Hematopoietic multipotent progenitor cell treated with erythropoietin and hydrocortisone succinate and interleukin-3 and kit ligand, for 17 days (in vitro differentiated cells): ENCODE measurements around the gene SARS2.
"Not testable (repeated sequence)": the region's sequence is repeated elsewhere in the genome, so short reads cannot be mapped to it uniquely, and the experiment has no call there.

ENCODE experiments used
- DNase-seq: peaks from one replicate; pipeline ENCODE4 v3.0.0-alpha.2; 2015; ENCODE audit warnings: low spot score

SARS2 gene

GRCh38 chr19:38946229-38947010, 15.9 kb upstream of the SARS2 start:
- no peak for DNase-seq

DNA sequence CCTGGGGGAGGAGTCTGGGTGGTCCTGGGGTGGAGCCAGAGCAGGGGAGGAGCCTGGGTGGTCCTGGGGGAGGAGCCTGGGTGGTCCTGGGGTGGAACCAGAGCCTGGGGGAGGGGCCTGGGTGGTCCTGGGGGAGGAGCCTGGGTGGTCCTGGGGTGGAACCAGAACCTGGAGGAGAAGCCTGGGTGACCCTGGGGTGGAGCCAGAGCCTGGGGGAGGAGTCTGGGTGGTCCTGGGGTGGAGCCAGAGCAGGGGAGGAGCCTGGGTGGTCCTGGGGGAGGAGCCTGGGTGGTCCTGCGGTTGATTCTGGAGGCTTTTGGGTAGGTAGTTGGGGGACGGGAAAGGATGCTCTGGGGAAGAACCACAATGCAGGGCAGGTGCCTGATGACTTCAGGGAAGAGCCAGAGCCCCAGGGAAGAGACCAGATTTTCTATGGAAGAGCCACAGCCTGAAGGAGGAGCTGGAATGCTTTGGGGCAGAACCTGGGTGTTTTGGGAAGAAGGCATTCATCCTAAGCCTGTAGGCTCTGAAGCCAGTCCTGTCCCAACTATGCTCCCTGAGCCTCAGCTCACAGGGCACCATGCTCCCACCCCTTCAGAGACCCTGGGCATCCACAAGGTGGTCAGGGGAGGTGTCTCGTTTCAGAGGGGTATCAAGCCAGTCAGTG, 15.1 kb upstream of the SARS2 start:
- no peak for DNase-seq

GRCh38 chr19:38944981-38945506, 14.5 kb upstream of the SARS2 start:
- no peak for DNase-seq

- DNase-seq, result no peak
These were observed 12.1 kb upstream of the SARS2 start for GRCh38 chr19:38942471-38943181.

DNA sequence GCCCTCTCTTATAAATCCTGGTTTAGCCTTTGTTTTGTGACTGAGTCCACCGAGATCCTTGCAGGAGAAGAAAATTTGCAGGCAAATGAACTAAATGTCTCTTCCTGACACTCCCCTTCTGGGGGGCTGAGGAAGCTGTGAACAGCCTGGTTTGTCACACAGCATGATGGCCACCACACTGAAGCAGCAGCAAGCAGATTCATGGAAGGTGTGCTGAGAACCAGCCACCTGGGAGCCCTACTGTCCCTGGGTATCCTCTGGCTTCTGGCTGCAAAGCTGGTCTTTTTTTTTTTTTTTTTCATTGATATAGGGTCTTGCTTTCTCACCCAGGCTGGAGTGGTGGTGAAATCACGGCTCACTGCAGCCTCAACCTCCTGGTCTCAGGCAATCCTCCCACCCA, 11.4 kb upstream of the SARS2 start:
- DNase-seq, result no peak

GRCh38 chr19:38941466-38941865, 10.9 kb upstream of the SARS2 start:
- not testable (repeated sequence) for DNase-seq

DNA sequence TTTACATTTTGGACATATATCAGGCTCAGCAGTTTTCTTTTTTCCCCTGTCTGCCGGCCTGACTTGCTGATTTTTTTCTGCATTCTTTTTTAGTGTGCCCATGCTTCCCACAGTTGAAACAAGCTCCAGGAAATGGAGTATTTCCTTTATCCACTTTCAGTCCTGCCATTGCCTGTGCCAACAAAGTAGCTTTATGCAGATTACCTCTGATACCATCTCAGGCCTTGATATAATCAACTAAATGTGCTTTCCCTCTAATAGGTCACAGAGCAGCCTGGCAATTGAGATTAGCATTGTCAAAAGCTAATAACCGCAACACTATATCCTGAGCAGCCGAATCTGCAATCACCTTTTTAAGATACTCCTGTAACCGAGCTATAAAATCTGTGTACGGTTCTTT, 9.4 kb upstream of the SARS2 start:
- DNase-seq, result no peak

DNA sequence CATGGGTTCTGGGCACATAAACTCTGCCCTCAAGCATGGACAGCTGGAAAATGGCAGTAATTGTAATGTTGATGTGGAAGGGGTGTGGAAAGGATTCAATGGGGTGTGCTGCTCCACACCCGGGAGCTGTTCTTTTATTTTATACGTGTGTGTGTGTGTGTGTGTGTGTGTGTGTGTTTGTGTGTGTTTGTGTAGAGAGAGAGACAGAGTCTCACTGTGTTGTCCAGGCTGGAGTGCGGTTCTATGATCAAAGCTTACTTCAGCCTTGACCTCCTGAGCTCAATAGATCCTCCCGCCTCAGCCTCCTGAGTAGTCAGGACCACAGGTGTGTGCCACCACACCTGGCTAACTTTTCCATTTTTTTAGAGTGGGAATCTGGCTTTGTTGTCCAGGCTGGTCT, 3.0 kb upstream of the SARS2 start:
- DNase-seq, result no peak

DNA sequence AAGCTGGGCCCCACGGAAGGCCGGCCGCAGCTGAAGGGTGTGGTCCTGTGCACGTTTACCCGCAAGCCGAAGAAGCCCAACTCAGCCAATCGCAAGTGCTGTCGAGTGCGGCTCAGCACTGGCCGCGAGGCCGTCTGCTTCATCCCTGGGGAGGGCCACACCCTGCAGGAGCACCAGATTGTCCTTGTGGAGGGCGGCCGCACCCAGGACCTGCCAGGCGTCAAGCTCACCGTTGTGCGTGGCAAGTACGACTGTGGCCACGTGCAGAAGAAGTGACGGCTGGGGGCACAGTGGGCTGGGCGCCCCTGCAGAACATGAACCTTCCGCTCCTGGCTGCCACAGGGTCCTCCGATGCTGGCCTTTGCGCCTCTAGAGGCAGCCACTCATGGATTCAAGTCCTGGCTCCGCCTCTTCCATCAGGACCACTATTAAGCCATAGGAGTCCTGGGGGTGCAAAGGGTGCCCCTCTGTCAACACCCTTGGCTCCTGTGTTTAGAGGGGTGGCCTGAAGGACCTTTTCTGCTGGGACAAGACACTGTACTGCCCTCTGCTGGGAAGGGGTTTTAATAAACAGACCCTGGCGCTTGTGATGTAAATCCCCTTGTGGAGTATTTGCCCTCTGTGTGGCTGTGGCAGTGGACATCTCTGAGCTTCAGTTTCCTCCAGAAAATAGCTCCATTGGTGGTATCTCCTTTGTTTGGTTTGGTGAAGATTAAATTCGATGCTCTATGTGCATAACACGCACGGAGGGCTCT, 2.0 kb upstream of the SARS2 start:
- peak; percentile 53 for DNase-seq

DNA sequence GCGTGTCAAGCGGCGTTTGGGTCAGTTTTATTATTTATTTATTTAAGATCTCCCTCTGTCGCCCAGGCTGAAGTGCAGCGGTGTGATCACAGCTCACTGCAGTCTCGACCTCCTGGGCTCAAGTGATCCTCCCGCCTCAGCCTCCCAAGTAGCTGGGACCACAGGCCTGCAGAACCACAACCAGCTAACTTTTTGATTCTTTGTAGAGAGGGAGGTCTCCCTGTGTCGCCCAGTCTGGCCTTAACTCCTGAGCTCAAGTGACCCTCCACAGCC, 894 bp upstream of the SARS2 start:
- no peak for DNase-seq

GRCh38 chr19:38930776-38931520, 385 bp upstream of the SARS2 start, which contains the start of gene MRPS12:
Gene MRPS12 (plus strand): TSS chr19:38930944. CDS start chr19:38931295, 351 bp downstream.
- peak; percentile 100 for DNase-seq

GRCh38 chr19:38928391-38929001, 2.1 kb downstream of the SARS2 start:
- DNase-seq, result no peak

DNA sequence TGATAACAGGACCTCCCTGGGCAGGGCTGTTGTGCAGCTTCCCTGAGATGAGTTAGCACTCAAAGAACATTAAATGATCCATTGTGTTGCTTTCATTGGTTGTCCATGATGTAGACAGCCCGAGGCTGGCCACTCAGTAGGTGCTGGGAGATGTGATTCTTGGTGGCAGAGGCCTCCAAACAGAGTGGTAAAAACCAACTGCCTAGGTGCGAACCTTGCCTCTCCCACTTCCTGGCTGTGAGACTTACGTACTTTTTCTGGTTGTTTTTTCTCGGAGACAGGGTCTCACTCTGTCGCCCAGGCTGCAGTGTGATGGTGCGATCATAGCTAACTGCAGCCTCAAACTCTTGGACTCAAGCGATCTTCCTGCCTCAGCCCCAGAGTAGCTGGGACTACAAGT, 6.2 kb downstream of the SARS2 start:
- no peak for DNase-seq

DNA sequence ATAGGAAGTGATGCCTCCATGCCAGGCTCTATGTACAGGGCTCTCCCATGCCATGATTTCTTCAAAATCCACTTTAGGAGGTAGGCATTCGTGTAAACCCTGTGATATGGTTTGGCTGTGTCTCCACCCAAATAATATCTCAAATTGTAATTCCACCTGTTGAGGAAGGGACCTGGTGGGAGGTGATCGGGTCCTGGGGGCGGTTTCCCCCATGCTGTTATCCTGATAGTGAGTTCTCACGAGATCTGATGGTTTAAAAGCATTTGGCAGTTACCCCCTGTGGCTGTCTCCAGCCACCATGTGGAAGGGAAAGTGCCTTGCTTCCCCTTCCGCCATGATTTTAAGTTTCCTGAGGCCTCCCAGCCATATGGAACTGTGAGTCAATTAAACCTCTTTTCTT, 8.1 kb downstream of the SARS2 start:
- DNase-seq, result no peak

GRCh38 chr19:38921420-38922274, 8.9 kb downstream of the SARS2 start:
- DNase-seq, result no peak

DNA sequence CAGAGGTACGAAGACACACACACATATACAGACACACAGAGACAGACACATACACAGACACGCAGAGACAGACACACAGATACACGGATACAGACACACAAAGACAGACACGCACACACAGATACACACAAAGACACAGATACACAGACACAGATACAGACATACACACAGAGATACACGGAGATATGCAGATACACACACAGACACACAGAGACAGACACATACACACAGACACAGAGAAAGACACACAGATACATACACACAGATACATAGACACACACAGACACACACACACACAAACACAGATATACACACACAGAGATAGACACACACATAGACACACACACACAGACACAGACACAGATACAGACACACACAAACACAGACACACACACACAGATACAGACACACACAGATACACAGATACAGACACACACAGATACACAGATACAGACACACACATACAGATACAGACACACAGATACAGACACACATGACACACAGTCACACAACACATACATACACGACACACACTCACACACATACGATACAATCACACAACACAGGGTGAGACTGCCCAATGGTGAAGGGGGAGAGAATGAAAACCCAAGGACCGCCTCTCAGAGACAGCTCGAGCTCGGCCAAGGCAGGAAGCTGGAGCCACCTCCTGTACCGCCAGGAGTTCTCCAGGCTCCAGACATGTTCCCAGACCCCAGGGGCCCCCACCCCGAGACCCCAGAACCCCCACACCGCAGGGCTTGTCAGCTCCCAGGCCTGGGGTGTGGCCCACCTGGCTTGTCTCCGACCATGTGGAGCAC, 9.8 kb downstream of the SARS2 start:
- no peak for DNase-seq

DNA sequence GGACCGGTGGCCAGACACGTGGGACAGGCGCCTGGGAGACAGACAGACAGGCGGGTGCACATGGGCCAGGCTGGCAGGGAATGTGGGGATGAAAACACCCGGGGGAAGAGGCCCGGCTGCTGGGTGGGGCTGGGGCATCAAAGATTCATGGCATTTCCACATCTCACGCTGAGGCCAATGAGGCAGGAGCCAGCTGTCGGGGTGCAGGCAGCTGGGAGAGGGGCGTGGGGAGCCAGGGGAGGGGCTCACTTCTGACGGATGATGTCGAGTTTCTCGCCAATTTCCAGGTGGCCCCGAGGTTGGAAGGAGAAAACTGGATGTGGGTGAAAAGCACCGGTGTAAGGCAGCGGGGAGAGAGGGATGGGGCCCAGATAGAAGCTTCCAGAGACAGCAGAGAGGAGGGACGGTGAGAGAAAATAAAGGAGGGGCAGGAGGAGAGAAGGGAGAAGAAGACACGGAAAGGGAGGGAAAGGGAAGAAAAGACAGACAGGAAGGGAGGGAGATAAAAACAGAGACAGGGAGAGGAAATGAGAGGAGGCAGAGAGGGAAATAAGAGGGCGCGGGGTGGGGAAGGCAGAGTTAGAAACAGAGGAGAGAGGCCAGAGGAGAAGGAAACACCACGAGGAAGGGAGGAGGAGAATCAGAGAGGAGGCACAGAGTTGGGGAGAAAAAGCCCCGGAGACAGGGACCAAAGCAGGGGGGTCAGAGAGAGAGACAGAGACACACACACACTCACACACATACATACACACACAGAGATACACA, 10.5 kb downstream of the SARS2 start:
- DNase-seq, result no peak

GRCh38 chr19:38918526-38918925, 12.0 kb downstream of the SARS2 start:
- no peak for DNase-seq
